HEK293 (cell line): Measurements from ENCODE around the gene MCM10.

Experiments
- CTCF ChIA-PET: fragments of 350-600 bp; formaldehyde crosslinking; extraction: SDS; loops from one replicate; lab custom pipeline; 2021; ENCODE audit warnings: antibody characterized with exemption; lab: Yijun Ruan, JAX
- POLR2A ChIA-PET: fragments of 300-600 bp; formaldehyde crosslinking; extraction: SDS; loops from one replicate; lab custom pipeline; 2020; ENCODE audit warnings: antibody characterized with exemption, inconsistent platforms; lab: Yijun Ruan, JAX
- H3K27ac ChIP-seq: fragments of 200-500 bp; sonication (Bioruptor generic); 2 replicates; pipeline ENCODE4 v1.5.1; 2014; ENCODE audit warnings: low read depth, low read length, control low read depth, inconsistent platforms; ENCODE audit errors: extremely low read depth
- H3K36me3 ChIP-seq, 2 experiments: fragments of 200-500 bp in 1 of 2; sonication (Bioruptor generic) in 1 of 2; 1 replicate in 1 of 2; 2 replicates in 1 of 2; pipeline ENCODE4 v1.5.1; 2014 to 2017; ENCODE audit warnings: inconsistent platforms in 2 of 2, low read length in 2 of 2; ENCODE audit not compliant: control insufficient read depth in 2 of 2, insufficient read depth in 1 of 2
- H3K4me1 ChIP-seq: fragments of 200-500 bp; sonication (Bioruptor generic); 2 replicates; pipeline ENCODE4 v1.5.1; 2014; ENCODE audit warnings: mild to moderate bottlenecking, low read length, inconsistent platforms; ENCODE audit not compliant: control insufficient read depth, insufficient read depth
- H3K4me3 ChIP-seq: 2 replicates; pipeline ENCODE4 v1.5.1; 2011; ENCODE audit warnings: low read depth, mild to moderate bottlenecking, control low read depth, low read length, moderate library complexity
- H3K9me3 ChIP-seq: fragments of 200-500 bp; sonication (Bioruptor generic); 2 replicates; pipeline ENCODE4 v1.5.1; 2014; ENCODE audit warnings: low read depth, low read length, inconsistent platforms; ENCODE audit not compliant: control insufficient read depth, insufficient read depth
- BCL11B ChIP-seq: fragments of 450-650 bp; formaldehyde crosslinking; IDR thresholded peaks from 2 replicates; pipeline ENCODE4 v1.5.1; 2016; ENCODE audit warnings: low read depth, missing biosample characterization, missing genetic modification characterization
- KLF1 ChIP-seq: fragments of 450-650 bp; formaldehyde crosslinking; IDR thresholded peaks from 2 replicates; pipeline ENCODE4 v1.5.1; 2016; ENCODE audit warnings: missing biosample characterization, missing genetic modification characterization
- PATZ1 ChIP-seq: fragments of 450-650 bp; formaldehyde crosslinking; IDR thresholded peaks from 2 replicates; pipeline ENCODE4 v1.5.1; 2016; ENCODE audit warnings: missing biosample characterization, missing genetic modification characterization
- WT1 ChIP-seq: fragments of 450-650 bp; formaldehyde crosslinking; IDR thresholded peaks from 2 replicates; pipeline ENCODE4 v1.5.1; 2016; ENCODE audit warnings: missing biosample characterization, missing genetic modification characterization
- ZBTB6 ChIP-seq: fragments of 450-650 bp; formaldehyde crosslinking; IDR thresholded peaks from 2 replicates; pipeline ENCODE4 v1.5.1; 2017; ENCODE audit warnings: missing biosample characterization, missing genetic modification characterization
- ZBTB8A ChIP-seq: fragments of 450-650 bp; formaldehyde crosslinking; IDR thresholded peaks from 2 replicates; pipeline ENCODE4 v1.5.1; 2016; ENCODE audit warnings: missing biosample characterization, missing genetic modification characterization
- ZFP37 ChIP-seq: fragments of 450-650 bp; formaldehyde crosslinking; IDR thresholded peaks from 2 replicates; pipeline ENCODE4 v1.5.1; 2016; ENCODE audit warnings: missing biosample characterization, missing genetic modification characterization
- ZNF184 ChIP-seq: fragments of 450-650 bp; IDR thresholded peaks from 2 replicates; pipeline ENCODE4 v1.5.1; 2018; ENCODE audit warnings: missing biosample characterization, mild to moderate bottlenecking, missing genetic modification characterization
- ZNF2 ChIP-seq: fragments of 450-650 bp; formaldehyde crosslinking; IDR thresholded peaks from 2 replicates; pipeline ENCODE4 v1.5.1; 2016; ENCODE audit warnings: missing biosample characterization, missing genetic modification characterization
- ZNF239 ChIP-seq: fragments of 450-650 bp; formaldehyde crosslinking; IDR thresholded peaks from 2 replicates; pipeline ENCODE4 v1.5.1; 2016; ENCODE audit warnings: missing biosample characterization, missing genetic modification characterization
- ZNF280C ChIP-seq: fragments of 450-650 bp; formaldehyde crosslinking; IDR thresholded peaks from 2 replicates; pipeline ENCODE4 v1.5.1; 2016; ENCODE audit warnings: missing biosample characterization, missing genetic modification characterization
- ZNF521 ChIP-seq: fragments of 450-650 bp; formaldehyde crosslinking; IDR thresholded peaks from 2 replicates; pipeline ENCODE4 v1.5.1; 2017; ENCODE audit warnings: missing biosample characterization, mild to moderate bottlenecking, missing genetic modification characterization
- ZNF585B ChIP-seq: fragments of 450-650 bp; formaldehyde crosslinking; IDR thresholded peaks from 2 replicates; pipeline ENCODE4 v1.5.1; 2016; ENCODE audit warnings: missing biosample characterization, missing genetic modification characterization
- ZNF639 ChIP-seq: fragments of 450-650 bp; formaldehyde crosslinking; IDR thresholded peaks from 2 replicates; pipeline ENCODE4 v1.5.1; 2016; ENCODE audit warnings: missing biosample characterization, missing genetic modification characterization
- ZNF645 ChIP-seq: fragments of 450-650 bp; formaldehyde crosslinking; IDR thresholded peaks from 2 replicates; pipeline ENCODE4; 2016; ENCODE audit warnings: missing biosample characterization, missing genetic modification characterization
- TF ChIP-seq, protein P1 (sequence below): fragments of 450-650 bp; formaldehyde crosslinking; IDR thresholded peaks from 2 replicates; pipeline ENCODE4 v1.5.1; 2017; ENCODE audit warnings: missing biosample characterization, missing genetic modification characterization
- TF ChIP-seq, protein P2 (sequence below): fragments of 450-650 bp; formaldehyde crosslinking; IDR thresholded peaks from 2 replicates; pipeline ENCODE4 v1.5.1; 2016; ENCODE audit warnings: missing biosample characterization, missing genetic modification characterization, borderline replicate concordance

The MCM10 gene

GRCh38 chr10:13247784-13248183 lies 86.4 kb downstream of the MCM10 start:
- CTCF ChIA-PET: no interaction called here
- POLR2A ChIA-PET: no interaction called here
- Histone ChIP-seq H3K36me3 (no peaks in the 10 kb centered on the region), H3K27ac (no peak overlapping the region), H3K9me3 (no peaks in the 10 kb centered on the region), H3K4me1 (no peaks in the 10 kb centered on the region), H3K4me3 (no peak overlapping the region)
- no peak for TF ChIP-seq ZFP37 (tag by site-specific recombination)
- TF ChIP-seq KLF1 (tag by site-specific recombination): no peak
- peak; percentile 98 for TF ChIP-seq ZNF239

DNA sequence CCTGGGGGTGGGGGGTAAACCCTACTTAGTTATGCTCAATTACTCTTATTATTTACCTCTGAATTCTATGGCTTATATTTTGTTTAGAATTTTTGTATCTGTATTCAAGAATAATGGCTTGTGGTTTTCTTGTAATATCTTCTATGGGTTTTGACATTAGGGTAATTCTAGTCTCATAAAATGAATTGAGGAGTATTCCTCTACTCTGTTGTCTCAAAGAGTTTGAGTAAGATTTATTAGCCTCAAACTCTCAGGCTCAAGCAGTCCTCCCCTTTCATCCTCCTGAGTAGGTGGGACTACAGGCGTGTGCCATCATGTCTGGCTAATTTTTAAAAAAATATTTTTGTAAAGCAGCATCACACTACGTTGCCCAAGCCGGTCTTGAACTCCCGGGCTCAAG lies 92.4 kb downstream of the MCM10 start:
- no peak overlapping the region for H3K27ac ChIP-seq
- POLR2A ChIA-PET: no interaction called here
- H3K4me1 ChIP-seq: no peaks in the 10 kb centered on the region
- TF ChIP-seq, protein P1, sequence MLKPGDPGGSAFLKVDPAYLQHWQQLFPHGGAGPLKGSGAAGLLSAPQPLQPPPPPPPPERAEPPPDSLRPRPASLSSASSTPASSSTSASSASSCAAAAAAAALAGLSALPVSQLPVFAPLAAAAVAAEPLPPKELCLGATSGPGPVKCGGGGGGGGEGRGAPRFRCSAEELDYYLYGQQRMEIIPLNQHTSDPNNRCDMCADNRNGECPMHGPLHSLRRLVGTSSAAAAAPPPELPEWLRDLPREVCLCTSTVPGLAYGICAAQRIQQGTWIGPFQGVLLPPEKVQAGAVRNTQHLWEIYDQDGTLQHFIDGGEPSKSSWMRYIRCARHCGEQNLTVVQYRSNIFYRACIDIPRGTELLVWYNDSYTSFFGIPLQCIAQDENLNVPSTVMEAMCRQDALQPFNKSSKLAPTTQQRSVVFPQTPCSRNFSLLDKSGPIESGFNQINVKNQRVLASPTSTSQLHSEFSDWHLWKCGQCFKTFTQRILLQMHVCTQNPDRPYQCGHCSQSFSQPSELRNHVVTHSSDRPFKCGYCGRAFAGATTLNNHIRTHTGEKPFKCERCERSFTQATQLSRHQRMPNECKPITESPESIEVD (tag by site-specific recombination): peak; percentile 38
- TF ChIP-seq ZNF521 (tag by site-specific recombination) (no peak), WT1 (tag by site-specific recombination) (peak; percentile 95), ZBTB6 (no peak), BCL11B (tag by site-specific recombination) (no peak), ZNF639 (tag by site-specific recombination) (no peak)
- TF ChIP-seq, protein P2, sequence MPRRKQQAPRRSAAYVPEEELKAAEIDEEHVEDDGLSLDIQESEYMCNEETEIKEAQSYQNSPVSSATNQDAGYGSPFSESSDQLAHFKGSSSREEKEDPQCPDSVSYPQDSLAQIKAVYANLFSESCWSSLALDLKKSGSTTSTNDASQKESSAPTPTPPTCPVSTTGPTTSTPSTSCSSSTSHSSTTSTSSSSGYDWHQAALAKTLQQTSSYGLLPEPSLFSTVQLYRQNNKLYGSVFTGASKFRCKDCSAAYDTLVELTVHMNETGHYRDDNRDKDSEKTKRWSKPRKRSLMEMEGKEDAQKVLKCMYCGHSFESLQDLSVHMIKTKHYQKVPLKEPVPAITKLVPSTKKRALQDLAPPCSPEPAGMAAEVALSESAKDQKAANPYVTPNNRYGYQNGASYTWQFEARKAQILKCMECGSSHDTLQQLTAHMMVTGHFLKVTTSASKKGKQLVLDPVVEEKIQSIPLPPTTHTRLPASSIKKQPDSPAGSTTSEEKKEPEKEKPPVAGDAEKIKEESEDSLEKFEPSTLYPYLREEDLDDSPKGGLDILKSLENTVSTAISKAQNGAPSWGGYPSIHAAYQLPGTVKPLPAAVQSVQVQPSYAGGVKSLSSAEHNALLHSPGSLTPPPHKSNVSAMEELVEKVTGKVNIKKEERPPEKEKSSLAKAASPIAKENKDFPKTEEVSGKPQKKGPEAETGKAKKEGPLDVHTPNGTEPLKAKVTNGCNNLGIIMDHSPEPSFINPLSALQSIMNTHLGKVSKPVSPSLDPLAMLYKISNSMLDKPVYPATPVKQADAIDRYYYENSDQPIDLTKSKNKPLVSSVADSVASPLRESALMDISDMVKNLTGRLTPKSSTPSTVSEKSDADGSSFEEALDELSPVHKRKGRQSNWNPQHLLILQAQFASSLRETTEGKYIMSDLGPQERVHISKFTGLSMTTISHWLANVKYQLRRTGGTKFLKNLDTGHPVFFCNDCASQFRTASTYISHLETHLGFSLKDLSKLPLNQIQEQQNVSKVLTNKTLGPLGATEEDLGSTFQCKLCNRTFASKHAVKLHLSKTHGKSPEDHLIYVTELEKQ: no peak
- no peaks in the 10 kb centered on the region for H3K9me3 ChIP-seq
- no peaks in the 10 kb centered on the region for H3K36me3 ChIP-seq
- no peak overlapping the region for H3K4me3 ChIP-seq
- CTCF ChIA-PET: interaction anchor here (0.6 kb wide), 1 partner anchor 50 kb away, joined by 3 read pairs; no protein-coding TSS in a partner anchor

GRCh38 chr10:13256627-13257026 lies 95.3 kb downstream of the MCM10 start:
- ChIA-PET POLR2A (no interaction called here), CTCF (interaction anchor here (0.6 kb wide), 1 partner anchor 523 kb away, joined by 4 read pairs; no protein-coding TSS in a partner anchor)
- H3K4me1 ChIP-seq: no peaks in the 10 kb centered on the region
- H3K36me3 ChIP-seq: no peaks in the 10 kb centered on the region
- no peak overlapping the region for H3K27ac ChIP-seq
- H3K9me3 ChIP-seq: no peaks in the 10 kb centered on the region
- no peak overlapping the region for H3K4me3 ChIP-seq
- no peak for TF ChIP-seq ZNF2 (tag by site-specific recombination)
- TF ChIP-seq ZFP37 (tag by site-specific recombination): no peak
- no peak for TF ChIP-seq ZBTB8A (tag by site-specific recombination)
- TF ChIP-seq ZNF280C (tag by site-specific recombination): no peak
- TF ChIP-seq PATZ1 (tag by site-specific recombination): no peak
- no peak for TF ChIP-seq ZNF184
- no peak for TF ChIP-seq ZNF585B
- TF ChIP-seq ZNF645 (tag by site-specific recombination): no peak
